Measurements from ENCODE around the gene PLCB3. TPM values are rescaled to one million over a fixed set of nuclear protein-coding genes. Genes with fewer than 3 reads are reported as not detected.

Gene PLCB3
- polyA plus RNA-seq (2011; rRNA removed), result 11.7 and 13.0 TPM in 2 replicates
- 20.9 and 27.1 TPM in 2 replicates for polyA minus RNA-seq (2011; rRNA and poly(A)+ RNA removed)

- DNase-seq (ENCODE audit: low read depth, low spot score), result no peak
- Histone ChIP-seq H3K4me3 (ENCODE audit: low read depth, low read length) (peak within 1 kb of the TSS; percentile 77), H3K27me3 (ENCODE audit: control insufficient read depth, insufficient read depth, low read length) (no peaks in the 10 kb centered on the region), H3K9me3 (ENCODE audit: control insufficient read depth, insufficient read depth, low read length) (no peaks in the 10 kb centered on the region), H3K27ac (ENCODE audit: low read depth, low read length) (peak within 1 kb of the TSS; percentile 11)
- peak; percentile 53 for TF ChIP-seq CTCF (IDR thresholded peaks at IDR 0.05; ENCODE audit: low read depth, low read length)
- CTCF ChIA-PET, result interaction anchor here (0.6 to 3.9 kb wide), 15 partner anchors 8 to 104 kb away, joined by 3 to 50 read pairs (median 5); partner anchors contain the start of gene CATSPERZ
- POLR2A ChIA-PET, result interaction anchor here (0.5 to 1.7 kb wide), 6 partner anchors 10 to 1221 kb away, joined by 3 to 8 read pairs (median 5); partner anchors contain the start of genes FKBP2, PRDX5 and TRMT112
Measured at GRCh38 chr11:64251016-64251752, at the start of gene PLCB3. Gene PLCB3 (plus strand): TSS chr11:64251530. CDS start chr11:64251650, 120 bp downstream.

- no peak for TF ChIP-seq CTCF (IDR thresholded peaks at IDR 0.05; ENCODE audit: low read depth, low read length)
- no peaks in the 10 kb centered on the region for H3K9me3 ChIP-seq (ENCODE audit: control insufficient read depth, insufficient read depth, low read length)
- no peak overlapping the region for H3K27ac ChIP-seq (ENCODE audit: low read depth, low read length)
- H3K27me3 ChIP-seq (ENCODE audit: control insufficient read depth, insufficient read depth, low read length), result no peaks in the 10 kb centered on the region
- H3K4me3 ChIP-seq (ENCODE audit: low read depth, low read length), result no peak overlapping the region
- ChIA-PET POLR2A (interaction anchor here (2.4 kb wide), 1 partner anchor 16 kb away, joined by 7 read pairs; the partner anchor contains the start of gene STIP1), CTCF (interaction anchor here (6.8 kb wide), 1 partner anchor 101 kb away, joined by 125 read pairs; no protein-coding TSS in a partner anchor)
- DNase-seq (ENCODE audit: low read depth, low spot score), result no peak
Measured at GRCh38 chr11:64201543-64201942, 49.8 kb upstream of the PLCB3 start.

GRCh38 chr11:64202992-64203391 lies 48.3 kb upstream of the PLCB3 start:
- Histone ChIP-seq H3K27ac (ENCODE audit: low read depth, low read length) (no peak overlapping the region), H3K27me3 (ENCODE audit: control insufficient read depth, insufficient read depth, low read length) (no peaks in the 10 kb centered on the region), H3K9me3 (ENCODE audit: control insufficient read depth, insufficient read depth, low read length) (no peaks in the 10 kb centered on the region; the same call in 1 of the 2 replicates), H3K4me3 (ENCODE audit: low read depth, low read length) (no peak overlapping the region)
- no peak for DNase-seq (ENCODE audit: low read depth, low spot score)
- no peak for TF ChIP-seq CTCF (IDR thresholded peaks at IDR 0.05; ENCODE audit: low read depth, low read length)
- ChIA-PET POLR2A (interaction anchor here (0.6 to 0.9 kb wide), 2 partner anchors 33 to 1388 kb away, joined by 4 read pairs; no protein-coding TSS in a partner anchor), CTCF (interaction anchor here (3.5 to 6.8 kb wide), 2 partner anchors 42 to 100 kb away, joined by 22 to 125 read pairs; no protein-coding TSS in a partner anchor)

GRCh38 chr11:64203421-64204079 lies 47.8 kb upstream of the PLCB3 start:
- no peak for DNase-seq (ENCODE audit: low read depth, low spot score)
- H3K4me3 ChIP-seq (ENCODE audit: low read depth, low read length), result no peak overlapping the region
- H3K9me3 ChIP-seq (ENCODE audit: control insufficient read depth, insufficient read depth, low read length), result no peaks in the 10 kb centered on the region; the same call in 1 of the 2 replicates
- H3K27ac ChIP-seq (ENCODE audit: low read depth, low read length), result peak overlapping the region; percentile 21
- TF ChIP-seq CTCF (IDR thresholded peaks at IDR 0.05; ENCODE audit: low read depth, low read length), result no peak
- ChIA-PET POLR2A (interaction anchor here (0.6 to 2.0 kb wide), 4 partner anchors 18 to 1389 kb away, joined by 3 to 17 read pairs (median 6); partner anchors contain the start of gene STIP1), CTCF (interaction anchor here (0.6 to 6.8 kb wide), 9 partner anchors 11 to 294 kb away, joined by 3 to 125 read pairs (median 21); partner anchors contain the start of gene PLCB3)
- H3K27me3 ChIP-seq (ENCODE audit: control insufficient read depth, insufficient read depth, low read length), result no peaks in the 10 kb centered on the region

Data from AG04450 (cell line).